ENCODE results near the gene CREB3L2. TPM values are rescaled to one million over a fixed set of nuclear protein-coding genes. Genes with fewer than 3 reads are reported as not detected.

The CREB3L2 gene
- total RNA-seq, 4 donors from 2014 or later, result 7.9 to 19.1 (median 11.7) TPM

- 3 to 4% methylated on average over 22 to 28 of the region's 28 CpGs for WGBS, 2 donors
Measured at GRCh38 chr7:138002096-138002827, 376 bp upstream of the CREB3L2 start.

GRCh38 chr7:138000081-138000701, 1.7 kb downstream of the CREB3L2 start:
- 14 to 17% methylated on average over 7 of the region's 7 CpGs for WGBS, 2 donors
- intact Hi-C loops (cut with DNase I; ENCODE audit: low total_unique reads), result no loop called here
- H3K4me3 ChIP-seq (ENCODE audit: low read depth, poor library complexity, severe bottlenecking), result no peak overlapping the region
- TF ChIP-seq, protein P1, sequence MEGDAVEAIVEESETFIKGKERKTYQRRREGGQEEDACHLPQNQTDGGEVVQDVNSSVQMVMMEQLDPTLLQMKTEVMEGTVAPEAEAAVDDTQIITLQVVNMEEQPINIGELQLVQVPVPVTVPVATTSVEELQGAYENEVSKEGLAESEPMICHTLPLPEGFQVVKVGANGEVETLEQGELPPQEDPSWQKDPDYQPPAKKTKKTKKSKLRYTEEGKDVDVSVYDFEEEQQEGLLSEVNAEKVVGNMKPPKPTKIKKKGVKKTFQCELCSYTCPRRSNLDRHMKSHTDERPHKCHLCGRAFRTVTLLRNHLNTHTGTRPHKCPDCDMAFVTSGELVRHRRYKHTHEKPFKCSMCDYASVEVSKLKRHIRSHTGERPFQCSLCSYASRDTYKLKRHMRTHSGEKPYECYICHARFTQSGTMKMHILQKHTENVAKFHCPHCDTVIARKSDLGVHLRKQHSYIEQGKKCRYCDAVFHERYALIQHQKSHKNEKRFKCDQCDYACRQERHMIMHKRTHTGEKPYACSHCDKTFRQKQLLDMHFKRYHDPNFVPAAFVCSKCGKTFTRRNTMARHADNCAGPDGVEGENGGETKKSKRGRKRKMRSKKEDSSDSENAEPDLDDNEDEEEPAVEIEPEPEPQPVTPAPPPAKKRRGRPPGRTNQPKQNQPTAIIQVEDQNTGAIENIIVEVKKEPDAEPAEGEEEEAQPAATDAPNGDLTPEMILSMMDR (IDR thresholded peaks at IDR 0.05), result no peak
- TF ChIP-seq POLR2A (IDR thresholded peaks at IDR 0.05), result no peak
- no peak for DNase-seq (ENCODE audit: low spot score in 2 of 2)

More at GRCh38 chr7:138002096-138002827, 376 bp upstream of the CREB3L2 start:
- intact Hi-C loops (cut with DNase I; ENCODE audit: low total_unique reads), result no loop called here
- peak; percentile 99 to 100 for DNase-seq (ENCODE audit: low spot score in 2 of 2)
- peak overlapping the region; percentile 84 for H3K4me3 ChIP-seq (ENCODE audit: low read depth, poor library complexity, severe bottlenecking)
- TF ChIP-seq, protein P1 (IDR thresholded peaks at IDR 0.05), result peak in 1 of 3 donors; percentile 81
- no peak for TF ChIP-seq POLR2A (IDR thresholded peaks at IDR 0.05)

DNA sequence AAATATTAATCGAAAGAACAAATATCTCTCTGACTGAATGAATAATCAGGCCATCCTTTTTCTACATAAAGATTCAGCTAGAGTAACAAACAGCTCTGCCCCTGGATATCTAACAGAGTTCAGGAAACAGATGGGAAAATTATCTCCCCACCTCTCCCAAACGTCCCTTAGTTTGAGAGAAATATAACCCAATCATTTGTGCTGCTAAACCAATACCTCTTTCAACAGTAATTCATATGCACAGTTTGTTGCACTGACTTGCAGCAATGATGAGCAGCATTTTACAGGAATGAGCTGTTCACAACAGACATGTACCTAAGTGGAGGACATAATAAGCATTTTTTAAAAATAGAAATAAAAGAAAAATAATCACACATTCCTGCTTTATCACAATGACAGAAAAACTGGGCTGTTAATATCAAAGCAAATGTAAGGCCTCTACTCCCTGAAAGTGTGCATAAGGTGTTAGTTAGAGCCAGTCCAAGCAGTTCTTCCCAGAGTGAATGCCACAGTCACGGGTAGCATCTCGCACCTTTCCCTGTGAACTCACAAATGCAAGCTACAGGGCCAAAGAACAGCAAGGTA, 2.3 kb downstream of the CREB3L2 start:
- DNase-seq (ENCODE audit: low spot score in 2 of 2), result no peak
- intact Hi-C loops (cut with DNase I; ENCODE audit: low total_unique reads), result no loop called here
- no peak overlapping the region for H3K4me3 ChIP-seq (ENCODE audit: low read depth, poor library complexity, severe bottlenecking)
- TF ChIP-seq, protein P1 (IDR thresholded peaks at IDR 0.05), result no peak
- no peak for TF ChIP-seq POLR2A (IDR thresholded peaks at IDR 0.05)
- 27 to 36% methylated on average over 4 of the region's 4 CpGs for WGBS, 2 donors

DNA sequence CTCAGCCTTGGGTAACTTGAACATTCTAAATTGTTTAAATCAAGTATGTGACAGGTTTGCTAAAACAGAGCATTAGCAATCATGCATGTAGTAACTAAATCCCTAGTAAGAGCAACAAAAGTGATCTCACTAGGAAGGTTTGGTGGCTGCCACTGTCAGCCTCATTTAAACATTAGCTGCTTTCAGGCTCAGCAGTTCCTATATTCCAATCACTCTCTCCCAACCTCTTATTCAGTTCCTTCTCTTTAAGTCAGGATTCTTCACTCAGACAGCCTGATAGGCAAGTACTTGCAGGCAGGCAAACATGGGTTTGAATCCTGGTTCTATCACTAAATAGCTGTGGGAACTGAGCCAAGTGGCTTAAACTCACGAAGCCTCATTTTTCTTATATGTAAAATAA, 3.6 kb downstream of the CREB3L2 start:
- intact Hi-C loops (cut with DNase I; ENCODE audit: low total_unique reads), result no loop called here
- DNase-seq (ENCODE audit: low spot score in 2 of 2), result no peak
- TF ChIP-seq, protein P1 (IDR thresholded peaks at IDR 0.05), result no peak
- no peak for TF ChIP-seq POLR2A (IDR thresholded peaks at IDR 0.05)
- no peak overlapping the region for H3K4me3 ChIP-seq (ENCODE audit: low read depth, poor library complexity, severe bottlenecking)
- 0% methylated on average over 1 of the region's 1 CpG for WGBS, 2 donors

- no peak for DNase-seq (ENCODE audit: low spot score in 2 of 2)
- intact Hi-C loops (cut with DNase I; ENCODE audit: low total_unique reads), result no loop called here
- H3K4me3 ChIP-seq (ENCODE audit: low read depth, poor library complexity, severe bottlenecking), result no peak overlapping the region
- WGBS, 2 donors, result 53% methylated on average over 3 of the region's 3 CpGs
- TF ChIP-seq, protein P1 (IDR thresholded peaks at IDR 0.05), result no peak
- no peak for TF ChIP-seq POLR2A (IDR thresholded peaks at IDR 0.05)
Measured at GRCh38 chr7:137996871-137997270, 5.0 kb downstream of the CREB3L2 start.

Measured in lower leg skin (tissue), 4 donors.